Vagina (tissue), 2 donors: ENCODE measurements around the gene PSMB1.

ENCODE experiments used
- CTCF ChIP-seq, 3 experiments: fragments of 450-650 bp in 2 of 3; fragments of 200-600 bp in 1 of 3; sonication (generic) in 1 of 3; IDR thresholded peaks; one replicate each; pipeline ENCODE4 v1.5.1; 2017 to 2019; ENCODE audit warnings: antibody characterized with exemption in 3 of 3, mild to moderate bottlenecking in 2 of 3, moderate library complexity in 2 of 3
- POLR2A ChIP-seq, 2 donors: fragments of 450-650 bp; IDR thresholded peaks; one replicate each; pipeline ENCODE4 v1.6.1; 2017; ENCODE audit warnings: antibody characterized with exemption in 2 of 2, mild to moderate bottlenecking in 2 of 2, moderate library complexity in 2 of 2

- TF ChIP-seq CTCF (IDR thresholded peaks at IDR 0.05) (peak; percentile 50 to 69 (median 69)), POLR2A (IDR thresholded peaks at IDR 0.05) (no peak)
These were observed 23.2 kb downstream of the PSMB1 start for GRCh38 chr6:170529839-170530469.
